Trophoblast cell (in vitro differentiated cells and primary cell): ENCODE data around the gene NRL.

Experiments used
- DNase-seq, 2 donors: peaks; one replicate each; pipeline ENCODE4 v3.0.0-alpha.2; 2016
- H2AFZ ChIP-seq: 2 replicates; pipeline ENCODE4 v1.6.1; 2013; ENCODE audit warnings: low read length, moderate library complexity, mild to moderate bottlenecking; ENCODE audit not compliant: insufficient read depth, poor library complexity
- H2AK5ac ChIP-seq: 2 replicates; pipeline ENCODE4 v1.6.1; 2013; ENCODE audit warnings: mild to moderate bottlenecking, low read length
- H2BK120ac ChIP-seq: 2 replicates; pipeline ENCODE4 v1.6.1; 2013; ENCODE audit warnings: low read length, mild to moderate bottlenecking, moderate library complexity; ENCODE audit not compliant: insufficient read depth, poor library complexity
- H2BK12ac ChIP-seq: 2 replicates; pipeline ENCODE4 v1.6.1; 2013; ENCODE audit warnings: mild to moderate bottlenecking, low read length, moderate library complexity
- H2BK5ac ChIP-seq: 2 replicates; pipeline ENCODE4 v1.6.1; 2013; ENCODE audit warnings: low read length, low read depth, moderate library complexity, mild to moderate bottlenecking; ENCODE audit not compliant: poor library complexity
- H3K14ac ChIP-seq: 2 replicates; pipeline ENCODE4 v1.6.1; 2013; ENCODE audit warnings: mild to moderate bottlenecking, low read length
- H3K18ac ChIP-seq: 2 replicates; pipeline ENCODE4 v1.6.1; 2013; ENCODE audit warnings: mild to moderate bottlenecking, low read length
- H3K23ac ChIP-seq: 2 replicates; pipeline ENCODE4 v1.6.1; 2013; ENCODE audit warnings: low read length
- H3K27ac ChIP-seq: 2 replicates; pipeline ENCODE4 v1.5.1; 2013; ENCODE audit warnings: low read depth, mild to moderate bottlenecking, inconsistent platforms, low read length, moderate library complexity
- H3K27me3 ChIP-seq: 2 replicates; pipeline ENCODE4 v1.6.1; 2013; ENCODE audit warnings: inconsistent platforms, mild to moderate bottlenecking, low read length, moderate library complexity; ENCODE audit not compliant: insufficient read depth
- H3K36me3 ChIP-seq, 2 experiments: 1 replicate in 1 of 2; 2 replicates in 1 of 2; pipeline ENCODE4 v1.6.1; 2013; ENCODE audit warnings: low read length in 2 of 2, mild to moderate bottlenecking in 2 of 2, moderate library complexity in 1 of 2; ENCODE audit not compliant: insufficient read depth in 2 of 2, control insufficient read depth in 1 of 2
- H3K4ac ChIP-seq: 2 replicates; pipeline ENCODE4 v1.6.1; 2013; ENCODE audit warnings: low read depth, mild to moderate bottlenecking, low read length, moderate library complexity
- H3K4me1 ChIP-seq, 2 experiments: 1 replicate in 1 of 2; 2 replicates in 1 of 2; pipeline ENCODE4 v1.6.1; 2013; ENCODE audit warnings: low read length in 2 of 2, mild to moderate bottlenecking in 2 of 2, moderate library complexity in 1 of 2; ENCODE audit not compliant: insufficient read depth in 2 of 2, control insufficient read depth in 1 of 2
- H3K4me2 ChIP-seq: 2 replicates; pipeline ENCODE4 v1.6.1; 2013; ENCODE audit warnings: inconsistent platforms, mild to moderate bottlenecking, low read length, moderate library complexity
- H3K4me3 ChIP-seq: 2 replicates; pipeline ENCODE4 v1.5.1; 2013; ENCODE audit warnings: mild to moderate bottlenecking, low read depth, low read length, inconsistent platforms
- H3K79me1 ChIP-seq: one replicate; pipeline ENCODE4 v1.6.1; 2013; ENCODE audit warnings: low read length
- H3K79me2 ChIP-seq: 2 replicates; pipeline ENCODE4 v1.6.1; 2013; ENCODE audit warnings: low read length, mild to moderate bottlenecking; ENCODE audit not compliant: control insufficient read depth, insufficient read depth, poor library complexity
- H3K9ac ChIP-seq: 2 replicates; pipeline ENCODE4 v1.6.1; 2013; ENCODE audit warnings: mild to moderate bottlenecking, low read length
- H3K9me3 ChIP-seq: 2 replicates; pipeline ENCODE4 v1.6.1; 2013; ENCODE audit warnings: low read depth, mild to moderate bottlenecking, control low read depth, inconsistent platforms, low read length; ENCODE audit not compliant: insufficient read depth
- H4K12ac ChIP-seq: 2 replicates; pipeline ENCODE4 v1.6.1; 2013; ENCODE audit warnings: low read depth, mild to moderate bottlenecking, low read length, moderate library complexity
- H4K8ac ChIP-seq: 2 replicates; pipeline ENCODE4 v1.6.1; 2013; ENCODE audit warnings: low read depth, mild to moderate bottlenecking, low read length, moderate library complexity
- H4K91ac ChIP-seq: one replicate; pipeline ENCODE4 v1.6.1; 2013; ENCODE audit warnings: low read depth, mild to moderate bottlenecking, low read length, moderate library complexity
- WGBS: extraction: QIAGEN DNeasy Blood & Tissue Kit; methylation state at CpG from one replicate; pipeline ENCODE4 v1.1.7; 2013; ENCODE audit warnings: missing lambda C conversion rate; ENCODE audit not compliant: insufficient read length, insufficient coverage; ENCODE audit errors: extremely low coverage; 5-methylcytosine and 5-hydroxymethylcytosine counted together

Gene NRL

GRCh38 chr14:24058260-24058950 lies 56.3 kb downstream of the NRL start:
- no peak overlapping the region for H2BK120ac ChIP-seq
- DNase-seq, result peak; percentile 71 to 81
- H3K27ac ChIP-seq, result no peak overlapping the region
- no peak overlapping the region for H3K4me3 ChIP-seq
- no peak overlapping the region for H4K91ac ChIP-seq
- H3K23ac ChIP-seq, result no peak overlapping the region
- H2BK5ac ChIP-seq, result no peak overlapping the region
- no peak overlapping the region for H3K14ac ChIP-seq
- H2AK5ac ChIP-seq, result no peak overlapping the region
- H3K4me1 ChIP-seq, result no peaks in the 10 kb centered on the region
- H3K36me3 ChIP-seq, result no peaks in the 10 kb centered on the region
- H3K27me3 ChIP-seq, result no peaks in the 10 kb centered on the region
- H3K79me1 ChIP-seq, result no peaks in the 10 kb centered on the region
- WGBS, result no CpG with 5 or more reads among the region's 7 CpGs
- no peak overlapping the region for H3K4ac ChIP-seq
- H3K4me2 ChIP-seq, result no peak overlapping the region
- H3K79me2 ChIP-seq, result no peaks in the 10 kb centered on the region
- no peak overlapping the region for H4K8ac ChIP-seq
- H2AFZ ChIP-seq, result no peak overlapping the region
- H3K9ac ChIP-seq, result no peak overlapping the region
- no peak overlapping the region for H3K18ac ChIP-seq
- no peak overlapping the region for H2BK12ac ChIP-seq
- H3K9me3 ChIP-seq, result no peaks in the 10 kb centered on the region
- no peak overlapping the region for H4K12ac ChIP-seq

- no peaks in the 10 kb centered on the region for H3K79me2 ChIP-seq
- H3K79me1 ChIP-seq, result no peaks in the 10 kb centered on the region
- H3K14ac ChIP-seq, result no peak overlapping the region
- H2AK5ac ChIP-seq, result no peak overlapping the region
- no peak overlapping the region for H4K12ac ChIP-seq
- no peak overlapping the region for H4K91ac ChIP-seq
- no peak overlapping the region for H3K27ac ChIP-seq
- H3K4me3 ChIP-seq, result no peak overlapping the region
- H3K4ac ChIP-seq, result no peak overlapping the region
- H4K8ac ChIP-seq, result no peak overlapping the region
- no peaks in the 10 kb centered on the region for H3K27me3 ChIP-seq
- DNase-seq, result no peak
- no peak overlapping the region for H2BK12ac ChIP-seq
- no peak overlapping the region for H2BK5ac ChIP-seq
- no CpG with 5 or more reads among the region's 14 CpGs for WGBS
- peaks cover under 1% of the 10 kb centered on the region for H3K9me3 ChIP-seq
- H2AFZ ChIP-seq, result no peak overlapping the region
- H3K9ac ChIP-seq, result no peak overlapping the region
- H3K18ac ChIP-seq, result no peak overlapping the region
- no peaks in the 10 kb centered on the region for H3K4me1 ChIP-seq
- no peak overlapping the region for H3K4me2 ChIP-seq
- H2BK120ac ChIP-seq, result no peak overlapping the region
- no peak overlapping the region for H3K23ac ChIP-seq
- no peaks in the 10 kb centered on the region for H3K36me3 ChIP-seq
Measured at GRCh38 chr14:24057867-24058259, 56.9 kb downstream of the NRL start.

- Histone ChIP-seq H3K27me3 (no peaks in the 10 kb centered on the region), H3K18ac (no peak overlapping the region), H2BK12ac (no peak overlapping the region), H2BK120ac (no peak overlapping the region), H3K4me2 (no peak overlapping the region), H3K27ac (no peak overlapping the region), H4K91ac (no peak overlapping the region), H3K9ac (no peak overlapping the region), H4K8ac (no peak overlapping the region), H4K12ac (no peak overlapping the region), H3K79me2 (no peaks in the 10 kb centered on the region), H3K4me3 (no peak overlapping the region), H3K9me3 (peaks cover 2% of the 10 kb centered on the region), H2AFZ (no peak overlapping the region), H3K4me1 (peaks cover under 1% of the 10 kb centered on the region in 2 experiments), H2BK5ac (no peak overlapping the region), H3K36me3 (no peaks in the 10 kb centered on the region), H3K79me1 (no peaks in the 10 kb centered on the region), H3K14ac (no peak overlapping the region), H3K23ac (no peak overlapping the region), H3K4ac (no peak overlapping the region), H2AK5ac (no peak overlapping the region)
- DNase-seq, result no peak
- WGBS, result no CpG with 5 or more reads among the region's 2 CpGs
Measured at GRCh38 chr14:24057271-24057670, 57.5 kb downstream of the NRL start.

GRCh38 chr14:24056800-24057184 lies 58.0 kb downstream of the NRL start:
- H3K4ac ChIP-seq, result no peak overlapping the region
- no peak overlapping the region for H2BK12ac ChIP-seq
- no peak overlapping the region for H3K4me3 ChIP-seq
- no peak overlapping the region for H3K9ac ChIP-seq
- no peak overlapping the region for H2BK120ac ChIP-seq
- H3K18ac ChIP-seq, result no peak overlapping the region
- H4K12ac ChIP-seq, result no peak overlapping the region
- H3K79me1 ChIP-seq, result no peaks in the 10 kb centered on the region
- H3K27me3 ChIP-seq, result no peaks in the 10 kb centered on the region
- no peak overlapping the region for H2AK5ac ChIP-seq
- no peak overlapping the region for H3K14ac ChIP-seq
- H2AFZ ChIP-seq, result no peak overlapping the region
- DNase-seq, result no peak
- peaks cover 2% of the 10 kb centered on the region for H3K9me3 ChIP-seq
- no peak overlapping the region for H4K8ac ChIP-seq
- no peak overlapping the region for H3K4me2 ChIP-seq
- H4K91ac ChIP-seq, result no peak overlapping the region
- H3K79me2 ChIP-seq, result no peaks in the 10 kb centered on the region
- peaks cover 4 to 5% of the 10 kb centered on the region in 2 experiments for H3K4me1 ChIP-seq
- no peak overlapping the region for H3K27ac ChIP-seq
- H3K36me3 ChIP-seq, result no peaks in the 10 kb centered on the region
- WGBS, result no CpG with 5 or more reads among the region's 8 CpGs
- no peak overlapping the region for H3K23ac ChIP-seq
- H2BK5ac ChIP-seq, result no peak overlapping the region
